ENCODE results near the gene LPO.

Gene LPO

DNA sequence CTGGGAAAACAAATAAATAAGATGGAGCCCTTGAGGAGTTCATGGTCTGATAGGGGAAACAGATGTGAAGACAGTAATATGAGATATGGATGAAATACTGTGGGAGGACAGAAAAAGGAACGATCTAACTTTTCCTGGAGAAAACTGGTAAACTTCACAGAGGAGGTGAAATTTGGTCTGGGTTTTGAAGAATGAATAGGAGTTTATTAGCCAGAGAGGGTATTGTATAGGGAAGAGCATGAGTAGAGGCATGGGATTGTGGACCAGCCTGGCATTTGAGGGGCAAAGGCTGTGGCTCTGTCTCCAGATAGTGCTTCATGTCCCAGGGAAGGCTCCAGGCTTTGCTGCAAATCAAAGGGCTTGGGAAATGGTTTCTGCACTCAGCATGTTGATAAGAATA is 1.6 kb downstream of the LPO start:
- ChIA-PET CTCF (interaction anchor here (6.2 kb wide), 1 partner anchor 9 kb away, joined by 72 read pairs; no protein-coding TSS in a partner anchor), POLR2A (no interaction called here)
- no peak overlapping the region for H3K4me3 ChIP-seq (ENCODE audit: low read depth, low read length)
- TF ChIP-seq CTCF (IDR thresholded peaks at IDR 0.05; ENCODE audit: insufficient read depth, low read length, missing control alignments) = no peak
- no peak for DNase-seq (ENCODE audit: low read depth, low spot score)

- no peak for DNase-seq (ENCODE audit: low read depth, low spot score)
- CTCF ChIA-PET = interaction anchor here (1.1 kb wide), 1 partner anchor 8 kb away, joined by 3 read pairs; no protein-coding TSS in a partner anchor
- no peak for TF ChIP-seq CTCF (IDR thresholded peaks at IDR 0.05; ENCODE audit: insufficient read depth, low read length, missing control alignments)
- POLR2A ChIA-PET = no interaction called here
- H3K4me3 ChIP-seq (ENCODE audit: low read depth, low read length) = no peak overlapping the region
These were observed 3.9 kb downstream of the LPO start for GRCh38 chr17:58242171-58242784.

GRCh38 chr17:58244963-58245362 is 6.6 kb downstream of the LPO start:
- H3K4me3 ChIP-seq (ENCODE audit: low read depth, low read length) = no peak overlapping the region
- no peak for DNase-seq (ENCODE audit: low read depth, low spot score)
- CTCF ChIA-PET = no interaction called here
- no peak for TF ChIP-seq CTCF (IDR thresholded peaks at IDR 0.05; ENCODE audit: insufficient read depth, low read length, missing control alignments)
- POLR2A ChIA-PET = interaction anchor here (0.6 kb wide), 1 partner anchor 350 kb away, joined by 3 read pairs; no protein-coding TSS in a partner anchor

GRCh38 chr17:58245428-58246103 is 7.2 kb downstream of the LPO start:
- TF ChIP-seq CTCF (IDR thresholded peaks at IDR 0.05; ENCODE audit: insufficient read depth, low read length, missing control alignments) = no peak
- H3K4me3 ChIP-seq (ENCODE audit: low read depth, low read length) = no peak overlapping the region
- ChIA-PET POLR2A (interaction anchor here (0.6 kb wide), 1 partner anchor 350 kb away, joined by 3 read pairs; no protein-coding TSS in a partner anchor), CTCF (interaction anchor here (6.4 kb wide), 1 partner anchor 9 kb away, joined by 72 read pairs; the partner anchor contains the start of gene LPO)
- no peak for DNase-seq (ENCODE audit: low read depth, low spot score)

DNA sequence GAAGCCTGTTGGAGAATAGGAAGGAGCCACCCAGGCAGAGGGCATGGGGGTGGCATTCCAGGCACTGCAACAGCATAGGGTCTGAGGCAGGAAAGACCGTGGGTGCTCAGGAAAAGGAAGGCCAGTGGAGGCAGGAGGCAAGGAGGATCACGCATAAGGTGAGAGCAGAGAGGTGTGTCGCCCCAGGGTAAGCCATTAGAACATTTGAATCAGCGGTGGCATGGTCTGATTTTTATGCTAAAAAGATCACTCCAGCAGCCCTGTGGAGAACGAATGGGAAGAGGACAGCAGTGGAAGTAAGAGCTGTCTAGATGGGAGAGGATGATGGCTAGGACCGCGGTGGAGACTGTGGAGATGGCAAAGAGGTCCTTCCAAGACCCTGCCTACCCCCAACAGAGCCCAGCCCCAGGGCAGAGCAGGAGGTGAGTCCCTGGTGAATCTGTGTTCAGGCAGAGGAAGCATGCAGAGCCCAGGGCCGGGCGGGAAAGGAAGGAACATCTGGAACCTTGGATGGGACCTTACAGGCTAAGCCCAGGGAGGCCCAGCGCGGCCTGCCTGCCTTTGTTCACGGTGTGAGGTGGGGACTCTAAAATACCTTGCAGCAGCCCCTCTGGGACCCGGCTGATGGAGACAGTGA is 7.8 kb downstream of the LPO start:
- no peak for DNase-seq (ENCODE audit: low read depth, low spot score)
- POLR2A ChIA-PET = no interaction called here
- CTCF ChIA-PET = interaction anchor here (6.4 kb wide), 1 partner anchor 9 kb away, joined by 72 read pairs; the partner anchor contains the start of gene LPO
- H3K4me3 ChIP-seq (ENCODE audit: low read depth, low read length) = no peak overlapping the region
- TF ChIP-seq CTCF (IDR thresholded peaks at IDR 0.05; ENCODE audit: insufficient read depth, low read length, missing control alignments) = no peak

DNA sequence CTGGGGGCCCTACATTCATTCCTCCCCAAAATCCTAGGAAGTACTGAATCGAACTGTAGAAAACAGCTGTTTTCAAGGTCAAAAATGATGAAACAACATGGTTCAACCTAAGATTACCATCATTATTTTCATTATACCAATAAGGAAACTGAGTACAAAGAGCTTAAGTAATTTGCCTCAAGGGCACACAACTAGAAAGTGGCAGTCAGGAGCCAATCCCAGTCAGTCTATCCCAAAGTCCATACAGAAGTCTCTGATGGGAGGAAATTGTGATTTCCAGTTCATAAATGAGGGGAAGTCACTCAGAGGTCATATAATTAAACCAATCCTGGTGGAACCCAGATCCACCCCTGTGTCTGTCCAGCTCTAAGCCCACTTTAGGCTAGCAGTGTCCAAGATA is 8.4 kb downstream of the LPO start:
- TF ChIP-seq CTCF (IDR thresholded peaks at IDR 0.05; ENCODE audit: insufficient read depth, low read length, missing control alignments) = no peak
- H3K4me3 ChIP-seq (ENCODE audit: low read depth, low read length) = no peak overlapping the region
- CTCF ChIA-PET = interaction anchor here (6.4 kb wide), 1 partner anchor 10 kb away, joined by 72 read pairs; the partner anchor contains the start of gene LPO
- POLR2A ChIA-PET = no interaction called here
- DNase-seq (ENCODE audit: low read depth, low spot score) = no peak

Data from AG04449 (cell line).